GM21723 (cell line): ENCODE results near the gene KLRB1.
"Not testable (repeated sequence)": the region's sequence is repeated elsewhere in the genome, so short reads cannot be mapped to it uniquely, and the experiment has no call there.

Source experiments
- ATAC-seq: cut with Tn5 transposase; IDR thresholded peaks from one replicate; pipeline ENCODE4 v1.9.1; 2021; ENCODE audit warnings: mild to moderate bottlenecking, moderate library complexity; ENCODE audit not compliant: unreplicated experiment

Gene KLRB1

DNA sequence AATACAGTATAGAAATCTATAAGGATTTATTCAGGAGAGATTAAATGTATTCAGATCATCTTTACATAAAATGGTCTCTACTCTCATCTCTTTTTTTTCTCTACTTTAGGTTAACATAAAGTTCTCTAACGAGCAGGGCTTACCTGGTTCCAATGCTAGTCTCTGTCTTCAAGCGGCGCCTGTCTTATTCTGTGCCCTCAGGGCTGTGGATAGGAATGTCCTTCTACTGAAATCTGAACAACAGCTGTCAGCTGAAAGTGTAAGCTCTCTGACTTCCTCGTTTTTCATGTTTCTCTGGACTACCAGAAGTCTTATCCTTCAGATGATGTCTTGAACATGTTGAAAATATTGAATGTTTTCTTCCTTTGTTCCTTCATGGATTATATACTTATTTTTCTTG is 62.2 kb downstream of the KLRB1 start:
- ATAC-seq = not testable (repeated sequence)
